BE2C (cell line): Measurements from ENCODE around the gene MTFR1L.

Experiments
- DNase-seq: peaks from one replicate; pipeline ENCODE4 v3.0.0-alpha.2; 2020
- H3K27me3 ChIP-seq: fragments of 250-450 bp; sonication (Bioruptor Pico); 2 replicates; pipeline ENCODE4 v1.5.1; 2020; ENCODE audit warnings: mild to moderate bottlenecking
- H3K36me3 ChIP-seq: fragments of 250-450 bp; sonication (Bioruptor Pico); 2 replicates; pipeline ENCODE4 v1.5.1; 2020; ENCODE audit warnings: mild to moderate bottlenecking
- H3K4me1 ChIP-seq: fragments of 250-450 bp; sonication (Bioruptor Pico); 2 replicates; pipeline ENCODE4 v1.5.1; 2020
- H3K4me3 ChIP-seq: 2 replicates; pipeline ENCODE4 v1.5.1; 2011; ENCODE audit warnings: low read depth, low read length
- H3K9me3 ChIP-seq: fragments of 250-450 bp; sonication (Bioruptor Pico); 2 replicates; pipeline ENCODE4 v1.5.1; 2020
- TF ChIP-seq, protein P1 (sequence below): IDR thresholded peaks from 2 replicates; pipeline ENCODE4 v1.5.1; 2012; ENCODE audit warnings: mild to moderate bottlenecking, low read depth, low read length

MTFR1L gene

DNA sequence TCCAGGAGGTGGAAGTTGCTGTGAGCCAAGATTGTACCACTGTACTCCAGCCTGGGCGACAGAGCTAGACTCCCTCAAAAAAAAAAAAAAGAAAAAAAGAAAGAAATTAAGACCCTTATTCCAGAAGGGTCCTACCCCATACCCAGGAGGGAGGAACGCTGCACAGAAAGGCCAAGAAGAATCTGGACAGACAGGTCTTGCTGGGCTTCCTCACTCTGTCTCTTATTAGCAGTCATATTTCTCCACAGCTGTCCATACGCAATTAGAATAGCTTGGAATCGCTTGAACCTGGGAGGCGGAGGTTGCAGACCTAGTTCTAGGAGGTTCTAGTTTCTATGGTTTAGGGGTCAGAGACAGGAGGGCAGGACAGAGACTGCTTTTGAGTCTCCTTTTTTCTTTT is 58.9 kb downstream of the MTFR1L start:
- no peaks in the 10 kb centered on the region for H3K27me3 ChIP-seq
- no peaks in the 10 kb centered on the region for H3K9me3 ChIP-seq
- no peak for DNase-seq
- H3K36me3 ChIP-seq = no peaks in the 10 kb centered on the region
- H3K4me1 ChIP-seq = no peaks in the 10 kb centered on the region
- H3K4me3 ChIP-seq = no peak overlapping the region
- TF ChIP-seq, protein P1, sequence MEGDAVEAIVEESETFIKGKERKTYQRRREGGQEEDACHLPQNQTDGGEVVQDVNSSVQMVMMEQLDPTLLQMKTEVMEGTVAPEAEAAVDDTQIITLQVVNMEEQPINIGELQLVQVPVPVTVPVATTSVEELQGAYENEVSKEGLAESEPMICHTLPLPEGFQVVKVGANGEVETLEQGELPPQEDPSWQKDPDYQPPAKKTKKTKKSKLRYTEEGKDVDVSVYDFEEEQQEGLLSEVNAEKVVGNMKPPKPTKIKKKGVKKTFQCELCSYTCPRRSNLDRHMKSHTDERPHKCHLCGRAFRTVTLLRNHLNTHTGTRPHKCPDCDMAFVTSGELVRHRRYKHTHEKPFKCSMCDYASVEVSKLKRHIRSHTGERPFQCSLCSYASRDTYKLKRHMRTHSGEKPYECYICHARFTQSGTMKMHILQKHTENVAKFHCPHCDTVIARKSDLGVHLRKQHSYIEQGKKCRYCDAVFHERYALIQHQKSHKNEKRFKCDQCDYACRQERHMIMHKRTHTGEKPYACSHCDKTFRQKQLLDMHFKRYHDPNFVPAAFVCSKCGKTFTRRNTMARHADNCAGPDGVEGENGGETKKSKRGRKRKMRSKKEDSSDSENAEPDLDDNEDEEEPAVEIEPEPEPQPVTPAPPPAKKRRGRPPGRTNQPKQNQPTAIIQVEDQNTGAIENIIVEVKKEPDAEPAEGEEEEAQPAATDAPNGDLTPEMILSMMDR = no peak

DNA sequence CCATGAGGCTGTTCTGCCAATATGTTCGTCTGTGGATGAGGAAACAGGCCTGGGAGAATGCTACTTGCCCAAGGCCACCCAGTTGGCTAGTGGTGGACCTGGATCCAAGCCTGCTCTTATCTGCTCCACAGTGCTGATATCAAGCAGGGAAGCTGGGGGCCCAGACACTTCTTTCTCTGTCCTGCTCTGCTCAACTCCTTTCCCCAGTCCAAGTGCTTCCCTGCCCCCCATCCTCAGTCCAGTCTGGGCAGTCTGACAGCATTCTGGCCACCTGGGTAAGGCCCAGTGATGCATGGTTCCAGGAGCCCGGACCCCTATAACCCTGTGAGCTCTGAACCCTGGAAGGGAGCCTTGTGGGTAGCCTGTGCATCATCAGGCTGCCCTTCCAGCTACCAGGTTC is 59.9 kb downstream of the MTFR1L start:
- no peaks in the 10 kb centered on the region for H3K9me3 ChIP-seq
- no peaks in the 10 kb centered on the region for H3K36me3 ChIP-seq
- no peaks in the 10 kb centered on the region for H3K27me3 ChIP-seq

DNA sequence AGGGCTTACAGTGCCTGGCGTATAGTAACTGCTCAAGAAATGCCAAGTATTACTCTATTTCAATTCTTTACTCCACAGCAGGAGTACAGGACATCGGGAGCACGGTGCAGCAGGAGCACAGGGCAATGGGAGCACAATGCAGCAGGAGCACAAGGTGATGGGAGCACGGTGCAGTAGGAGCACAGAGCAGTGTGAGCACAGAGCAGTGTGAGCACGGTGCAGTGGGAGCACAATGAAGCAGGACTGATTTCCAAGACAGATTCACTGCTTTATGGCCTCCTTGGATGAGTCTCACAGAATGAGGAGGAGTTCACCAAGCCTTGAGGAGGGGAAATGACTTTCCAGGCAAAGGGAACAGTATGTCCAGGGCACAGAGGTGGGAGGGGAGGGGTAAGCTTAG is 60.8 kb downstream of the MTFR1L start:
- no peak overlapping the region for H3K4me3 ChIP-seq
- no peaks in the 10 kb centered on the region for H3K4me1 ChIP-seq
- H3K27me3 ChIP-seq = no peaks in the 10 kb centered on the region
- H3K36me3 ChIP-seq = no peaks in the 10 kb centered on the region
- H3K9me3 ChIP-seq = no peaks in the 10 kb centered on the region
- TF ChIP-seq, protein P1 = no peak
- DNase-seq = no peak

More for the DNA sequence above, 59.9 kb downstream of the MTFR1L start:
- Histone ChIP-seq H3K4me3 (no peak overlapping the region), H3K4me1 (no peaks in the 10 kb centered on the region)
- no peak for DNase-seq
- TF ChIP-seq, protein P1 = no peak

DNA sequence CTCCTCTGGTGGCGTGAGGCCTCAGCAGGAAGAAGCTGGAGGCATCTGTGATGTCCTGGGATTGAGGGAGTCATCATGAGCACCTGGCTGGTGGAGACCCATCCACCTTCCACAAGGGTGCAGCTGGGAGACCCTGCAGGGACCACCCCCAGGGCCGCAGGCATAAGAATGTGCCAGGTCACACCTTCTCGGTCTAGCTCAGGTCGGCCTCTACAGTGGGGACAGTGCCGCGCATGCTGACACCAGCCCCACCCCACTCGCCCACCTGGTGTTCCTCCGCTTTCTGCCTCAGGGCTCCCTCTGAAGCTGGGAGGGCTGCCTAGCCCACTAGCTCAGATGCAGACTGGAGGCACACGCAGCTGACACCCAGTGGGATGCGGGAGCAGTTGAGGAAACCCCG is 61.5 kb downstream of the MTFR1L start:
- Histone ChIP-seq H3K9me3 (no peaks in the 10 kb centered on the region), H3K36me3 (no peaks in the 10 kb centered on the region), H3K4me3 (no peak overlapping the region), H3K27me3 (no peaks in the 10 kb centered on the region), H3K4me1 (no peaks in the 10 kb centered on the region)
- no peak for DNase-seq
- TF ChIP-seq, protein P1 = no peak
